ENCODE data around the gene PHKB. TPM values are rescaled to one million over a fixed set of nuclear protein-coding genes. Genes with fewer than 3 reads are reported as not detected.

Gene PHKB
- polyA plus RNA-seq, 3 donors: 49.8 to 53.1 (median 50.8) TPM

- peak overlapping the region; percentile 76 to 86 for H3K4me3 Mint-ChIP-seq
- H3K4me3 ChIP-seq (replicated peaks in 1 of 3; ENCODE audit: low read depth in 2 of 3, low read length in 3 of 3): peak overlapping the region; percentile 10 to 64 (median 41)
- 2% methylated on average over 6 of the region's 6 CpGs for WGBS (ENCODE audit: insufficient coverage)
Observed at GRCh38 chr16:47565454-47565853, 104.3 kb downstream of the PHKB start.

GRCh38 chr16:47567321-47567720 is 106.2 kb downstream of the PHKB start:
- Histone ChIP-seq H4K20me1 (ENCODE audit: insufficient read depth, low read length) (no peaks in the 10 kb centered on the region), H3K4me3 (replicated peaks in 1 of 3; ENCODE audit: low read depth in 2 of 3, low read length in 3 of 3) (no peak overlapping the region), H3K9me3 (replicated peaks in 1 of 2; ENCODE audit: control insufficient read depth in 1 of 2, insufficient read depth in 1 of 2, low read length in 2 of 2) (no peaks in the 10 kb centered on the region), H3K4me1 (ENCODE audit: control insufficient read depth in 1 of 2, insufficient read depth in 2 of 2, low read length in 2 of 2) (peaks cover 37 to 46% of the 10 kb centered on the region in 2 donors), H3K36me3 (replicated peaks in 1 of 2; ENCODE audit: control insufficient read depth in 1 of 2, insufficient read depth in 2 of 2, low read length in 2 of 2) (peaks cover 0 to 9% of the 10 kb centered on the region in 2 donors), H3K27ac (ENCODE audit: low read depth in 1 of 2, low read length in 2 of 2) (peak overlapping the region in 1 of 2 donors; percentile 85), H3K4me2 (replicated peaks; ENCODE audit: extremely low read depth, low read length, poor library complexity, severe bottlenecking) (no peak overlapping the region), H3K27me3 (ENCODE audit: control insufficient read depth in 2 of 2, insufficient read depth in 2 of 2, low read length in 2 of 2) (no peaks in the 10 kb centered on the region), H2AFZ (ENCODE audit: insufficient read depth, low read depth, low read length, poor library complexity, severe bottlenecking) (no peak overlapping the region), H3K9ac (ENCODE audit: insufficient read depth, low read length, poor library complexity, severe bottlenecking) (no peak overlapping the region), H3K79me2 (ENCODE audit: insufficient read depth, low read length) (peaks cover 37% of the 10 kb centered on the region)
- intact Hi-C loops (cut with micrococcal nuclease): no loop called here
- WGBS (ENCODE audit: insufficient coverage): no CpG with 5 or more reads among the region's 2 CpGs
- TF ChIP-seq CTCF (IDR thresholded peaks at IDR 0.05): no peak
- peak in 1 of 3 donors; percentile 21 for DNase-seq
- Mint-ChIP-seq H3K27me3 (ENCODE audit: low read depth in 3 of 3) (no peaks in the 10 kb centered on the region), H3K4me1 (peaks cover 66% of the 10 kb centered on the region), H3K36me3 (peaks cover 17 to 29% of the 10 kb centered on the region in 2 donors), H3K27ac (peak overlapping the region; percentile 79 to 94 (median 93)), H3K9me3 (peaks cover 0 to 6% (median 2%) of the 10 kb centered on the region in 7 donors), H3K4me3 (peak overlapping the region in 1 of 2 donors; percentile 37)

More at GRCh38 chr16:47565454-47565853, 104.3 kb downstream of the PHKB start:
- Histone ChIP-seq H3K4me1 (ENCODE audit: control insufficient read depth in 1 of 2, insufficient read depth in 2 of 2, low read length in 2 of 2) (peaks cover 37 to 46% of the 10 kb centered on the region in 2 donors), H2AFZ (ENCODE audit: insufficient read depth, low read depth, low read length, poor library complexity, severe bottlenecking) (peak overlapping the region; percentile 43), H3K4me2 (replicated peaks; ENCODE audit: extremely low read depth, low read length, poor library complexity, severe bottlenecking) (peak overlapping the region; percentile 60), H3K9me3 (replicated peaks in 1 of 2; ENCODE audit: control insufficient read depth in 1 of 2, insufficient read depth in 1 of 2, low read length in 2 of 2) (no peaks in the 10 kb centered on the region), H3K79me2 (ENCODE audit: insufficient read depth, low read length) (peaks cover 37% of the 10 kb centered on the region), H3K36me3 (replicated peaks in 1 of 2; ENCODE audit: control insufficient read depth in 1 of 2, insufficient read depth in 2 of 2, low read length in 2 of 2) (peaks cover 0 to 7% of the 10 kb centered on the region in 2 donors), H3K27ac (ENCODE audit: low read depth in 1 of 2, low read length in 2 of 2) (peak overlapping the region; percentile 66 to 85), H3K9ac (ENCODE audit: insufficient read depth, low read length, poor library complexity, severe bottlenecking) (peak overlapping the region; percentile 41), H4K20me1 (ENCODE audit: insufficient read depth, low read length) (no peaks in the 10 kb centered on the region), H3K27me3 (ENCODE audit: control insufficient read depth in 2 of 2, insufficient read depth in 2 of 2, low read length in 2 of 2) (no peaks in the 10 kb centered on the region)
- H3K36me3 Mint-ChIP-seq: peaks cover 24% of the 10 kb centered on the region in 2 donors
- no peaks in the 10 kb centered on the region for H3K27me3 Mint-ChIP-seq (ENCODE audit: low read depth in 3 of 3)
- intact Hi-C loops (cut with micrococcal nuclease): no loop called here
- peaks cover 0 to 12% (median 2%) of the 10 kb centered on the region in 7 donors for H3K9me3 Mint-ChIP-seq
- peaks cover 63% of the 10 kb centered on the region for H3K4me1 Mint-ChIP-seq
- peak; percentile 81 to 90 (median 87) for DNase-seq
- no peak for TF ChIP-seq CTCF (IDR thresholded peaks at IDR 0.05)
- H3K27ac Mint-ChIP-seq: peak overlapping the region; percentile 88 to 96 (median 93)

Measured in CD14-positive monocyte (primary cell).